ENCODE results near the gene SPAG5.

Gene SPAG5

DNA sequence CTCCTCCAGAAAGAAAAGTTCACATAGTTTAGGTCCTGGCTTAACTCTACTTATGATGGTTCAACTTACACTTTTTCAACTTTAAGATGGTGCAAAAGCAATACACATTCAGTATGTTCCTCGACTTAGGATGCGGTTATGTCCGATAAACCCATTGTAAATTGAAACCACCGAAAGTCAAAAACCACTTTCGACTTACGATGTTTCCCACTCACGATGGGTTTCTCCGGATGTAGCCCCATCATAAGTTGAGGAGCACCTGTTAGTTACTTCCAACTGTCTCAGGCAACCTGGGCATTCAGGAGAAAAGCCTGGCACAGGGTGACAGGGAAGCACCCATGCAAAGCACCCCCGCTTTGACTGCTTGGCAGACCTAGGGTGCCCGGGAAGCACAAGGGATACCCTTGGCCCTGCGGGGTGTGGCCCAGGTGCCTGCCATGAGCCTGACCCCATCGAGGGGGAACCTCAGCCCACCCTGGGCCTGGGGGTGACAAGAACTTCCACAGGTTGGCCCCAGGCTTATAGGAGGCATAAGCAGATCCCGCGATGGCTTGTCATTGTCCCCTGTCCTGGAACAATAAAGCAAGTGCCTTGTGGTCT, 60.4 kb downstream of the SPAG5 start:
- DNase-seq = no peak

- DNase-seq = no peak
These were observed 61.6 kb downstream of the SPAG5 start for GRCh38 chr17:28537219-28537610.

GRCh38 chr17:28536532-28537218, 62.1 kb downstream of the SPAG5 start:
- no peak for DNase-seq

DNA sequence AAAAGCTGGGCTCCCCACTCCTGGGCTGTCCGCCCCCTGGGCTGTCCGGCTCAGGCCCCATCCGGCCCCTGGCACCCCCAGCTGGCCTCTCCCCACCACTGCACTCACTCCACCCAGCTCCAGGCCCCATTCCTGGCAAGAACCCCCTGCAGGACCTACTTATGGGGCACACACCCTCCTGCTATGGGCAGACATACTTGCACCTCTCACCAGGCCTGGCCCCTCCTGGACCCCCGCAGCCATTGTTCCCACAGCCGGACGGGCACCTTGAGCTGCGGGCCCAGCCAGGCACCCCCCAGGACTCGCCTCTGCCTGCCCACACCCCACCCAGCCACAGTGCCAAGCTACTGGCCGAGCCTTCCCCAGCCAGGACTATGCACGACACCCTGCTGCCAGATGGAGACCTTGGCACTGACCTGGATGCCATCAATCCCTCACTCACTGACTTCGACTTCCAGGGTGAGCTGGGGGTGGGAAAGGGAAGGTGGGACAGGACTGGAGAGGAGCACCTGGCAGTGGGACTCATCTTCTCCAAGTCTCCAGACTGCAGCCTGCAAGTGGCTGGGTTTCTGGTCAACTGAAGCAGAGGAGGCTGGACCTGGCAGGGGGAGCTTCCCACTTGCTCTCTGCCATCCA, 64.0 kb downstream of the SPAG5 start:
- no peak for DNase-seq

DNA sequence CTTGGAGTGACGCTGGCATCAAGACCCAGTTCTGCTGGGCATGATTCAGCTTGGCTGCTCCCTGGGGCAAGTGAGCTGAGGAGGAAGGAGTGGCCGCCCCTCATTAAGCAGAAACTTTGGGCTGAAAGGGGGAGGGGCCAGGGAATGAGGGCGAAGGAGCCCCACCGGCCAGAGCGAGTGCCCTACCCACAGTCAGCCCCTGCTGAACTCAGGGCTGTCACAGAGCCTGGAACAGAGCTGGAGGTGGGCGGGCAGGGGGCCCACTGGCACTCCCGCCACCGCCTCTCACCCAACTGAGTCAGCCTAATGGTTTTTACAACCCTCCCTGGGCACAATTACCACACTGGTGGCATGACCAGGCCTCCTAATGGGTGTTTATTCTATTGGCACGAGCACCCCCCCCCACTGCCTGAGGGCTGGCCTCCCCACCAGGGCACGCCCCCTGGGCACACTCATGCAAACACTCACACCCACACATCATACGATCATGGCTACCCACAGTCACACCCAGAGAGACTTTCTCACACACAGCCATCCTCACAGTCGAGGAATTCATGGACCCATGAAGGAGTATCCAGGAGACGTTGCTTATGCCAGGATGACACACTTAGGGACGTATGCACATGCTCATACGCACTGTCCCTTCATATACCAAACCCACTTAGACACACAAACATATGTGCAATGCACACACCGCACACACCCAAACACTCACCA, 65.6 kb downstream of the SPAG5 start:
- no peak for DNase-seq

GRCh38 chr17:28532050-28532960, 66.5 kb downstream of the SPAG5 start:
- DNase-seq = no peak

GRCh38 chr17:28530926-28531325, 67.9 kb downstream of the SPAG5 start:
- DNase-seq = no peak

- DNase-seq = no peak
These were observed 68.6 kb downstream of the SPAG5 start for GRCh38 chr17:28530250-28530649.

GRCh38 chr17:28529013-28529400, 69.8 kb downstream of the SPAG5 start:
- DNase-seq = no peak

GRCh38 chr17:28528327-28529012, 70.4 kb downstream of the SPAG5 start:
- DNase-seq = no peak

DNA sequence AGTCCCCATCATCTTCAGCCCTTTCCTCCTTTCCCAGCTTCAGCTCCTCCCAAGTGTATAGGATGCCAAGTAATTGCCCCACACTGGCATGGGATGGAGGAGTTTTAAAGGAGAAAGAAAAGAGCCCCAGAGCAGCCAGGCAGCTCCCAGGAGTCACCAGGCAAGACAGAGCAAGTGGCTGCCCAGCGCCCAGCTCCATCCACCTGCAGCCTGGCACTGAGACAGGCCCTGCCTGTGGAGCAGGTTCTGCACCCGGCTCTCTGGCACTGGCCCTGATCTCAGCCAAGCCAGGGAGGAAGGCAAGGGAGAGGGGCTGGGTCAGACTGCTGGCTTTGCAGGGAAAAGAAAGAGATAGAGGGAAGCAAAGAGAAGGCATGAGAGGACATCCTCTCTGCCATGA, 71.0 kb downstream of the SPAG5 start:
- DNase-seq = no peak
